SIG-M5 treated with dmso at 0.1 percent for 504 hours (cell line): ENCODE measurements around the gene NCAN.
A peak's percentile ranks its signal among the peaks of the same experiment; 100 is the strongest.
"Not testable (repeated sequence)": the region's sequence is repeated elsewhere in the genome, so short reads cannot be mapped to it uniquely, and the experiment has no call there.

Experiments used
- DNase-seq: peaks from one replicate; lab custom pipeline; 2025; ENCODE audit not compliant: unreplicated experiment; lab: John Stamatoyannopoulos, UW

The NCAN gene

DNA sequence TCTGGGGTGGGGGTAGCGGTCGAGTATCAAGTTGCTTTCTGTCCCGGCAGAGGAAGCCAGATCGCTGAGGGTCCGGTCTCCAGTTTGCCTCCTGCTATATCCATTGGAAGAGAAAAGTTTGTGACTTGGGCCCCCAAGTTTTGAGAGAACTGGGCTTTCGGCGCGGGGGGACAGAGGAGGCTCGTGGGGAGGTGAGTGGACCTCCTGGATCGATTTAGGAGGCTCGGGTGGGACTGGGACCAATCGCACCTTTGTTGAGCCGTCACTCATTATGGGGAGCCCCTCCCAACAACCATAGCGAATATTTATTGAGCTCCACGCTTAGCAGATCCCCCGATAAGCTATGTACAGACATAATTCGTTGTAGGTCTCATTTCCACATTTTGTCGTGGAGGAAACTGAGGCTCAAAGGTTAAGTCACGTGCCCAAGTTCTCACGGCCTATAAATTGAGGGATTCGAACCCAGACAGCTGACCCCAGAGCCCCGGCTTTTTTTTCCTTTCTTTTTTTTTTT, 18.8 kb upstream of the NCAN start:
- DNase-seq, result no peak

DNA sequence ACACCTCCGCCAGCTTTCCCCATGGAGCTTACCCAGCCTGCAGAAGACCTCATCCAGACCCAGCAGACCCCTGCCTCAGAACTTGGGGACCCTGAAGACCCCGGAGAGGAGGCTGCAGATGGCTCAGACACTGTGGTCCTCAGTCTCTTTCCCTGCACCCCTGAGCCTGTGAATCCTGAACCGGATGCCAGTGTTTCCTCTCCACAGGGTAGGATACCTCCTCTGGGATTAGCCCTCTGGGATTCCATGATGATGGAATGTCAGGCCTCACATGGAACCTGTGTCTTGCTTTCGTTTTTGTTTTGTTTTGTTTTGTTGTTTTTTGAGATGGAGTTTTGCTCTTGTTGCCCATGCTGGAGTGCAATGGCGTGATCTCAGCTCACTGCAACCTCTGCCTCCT, 17.8 kb upstream of the NCAN start:
- no peak for DNase-seq

DNA sequence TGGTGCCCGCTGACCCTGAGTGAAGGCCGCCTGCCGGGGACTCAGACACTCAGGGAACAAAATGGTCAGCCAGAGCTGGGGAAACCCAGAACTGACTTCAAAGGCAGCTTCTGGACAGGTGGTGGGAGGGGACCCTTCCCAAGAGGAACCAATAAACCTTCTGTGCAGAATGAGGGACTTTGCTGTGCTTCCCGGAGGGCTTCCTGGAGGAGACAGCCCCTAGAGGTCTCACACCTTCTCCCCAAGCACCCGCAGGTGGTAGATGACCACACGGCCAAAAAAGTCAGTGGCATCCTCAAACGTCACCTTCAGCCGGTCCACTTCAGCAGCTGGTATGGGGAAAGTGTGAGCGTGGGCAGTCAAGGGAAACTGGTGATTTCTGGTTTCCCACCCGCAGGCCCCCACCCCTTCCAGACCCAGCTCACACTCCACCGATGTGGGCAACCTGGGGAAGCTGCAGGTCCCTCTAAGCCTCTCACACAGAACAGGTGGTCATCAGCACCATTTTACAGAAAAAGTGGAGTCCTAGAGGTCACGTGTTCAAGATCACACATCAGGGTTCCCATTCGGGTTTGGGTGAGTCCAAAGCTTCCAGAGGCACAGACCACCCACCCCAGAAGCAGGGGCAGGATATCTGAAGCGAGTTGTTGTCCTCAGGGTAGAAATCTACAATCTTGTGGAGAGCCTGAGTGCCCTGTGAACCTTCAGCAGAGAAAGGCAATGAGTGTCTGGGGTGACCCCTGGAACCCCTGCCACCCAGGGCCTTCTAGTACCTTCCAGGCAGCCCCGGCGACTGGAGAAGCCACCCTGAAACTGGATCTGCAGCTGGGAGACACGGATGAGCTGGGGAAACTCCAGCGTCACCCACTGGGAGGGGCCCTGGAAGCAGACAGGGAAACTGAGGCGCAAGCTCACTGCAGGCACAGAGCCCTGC, 9.8 kb upstream of the NCAN start:
- no peak for DNase-seq

DNA sequence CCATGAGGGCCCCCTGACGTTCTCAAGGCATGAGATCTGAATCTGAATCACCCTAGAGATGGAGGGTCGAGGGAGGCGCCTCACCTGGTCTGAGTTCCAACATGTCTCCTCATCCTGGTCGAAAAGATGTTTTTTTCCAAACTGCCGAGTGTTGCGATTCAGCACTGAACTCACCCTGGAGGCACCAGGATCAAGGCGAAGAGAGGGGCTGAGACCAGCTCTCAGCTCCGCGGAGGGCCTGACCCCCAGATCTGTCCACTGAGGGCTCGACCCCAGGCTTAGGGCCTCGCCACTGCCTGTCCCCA, 9.1 kb upstream of the NCAN start:
- no peak for DNase-seq

DNA sequence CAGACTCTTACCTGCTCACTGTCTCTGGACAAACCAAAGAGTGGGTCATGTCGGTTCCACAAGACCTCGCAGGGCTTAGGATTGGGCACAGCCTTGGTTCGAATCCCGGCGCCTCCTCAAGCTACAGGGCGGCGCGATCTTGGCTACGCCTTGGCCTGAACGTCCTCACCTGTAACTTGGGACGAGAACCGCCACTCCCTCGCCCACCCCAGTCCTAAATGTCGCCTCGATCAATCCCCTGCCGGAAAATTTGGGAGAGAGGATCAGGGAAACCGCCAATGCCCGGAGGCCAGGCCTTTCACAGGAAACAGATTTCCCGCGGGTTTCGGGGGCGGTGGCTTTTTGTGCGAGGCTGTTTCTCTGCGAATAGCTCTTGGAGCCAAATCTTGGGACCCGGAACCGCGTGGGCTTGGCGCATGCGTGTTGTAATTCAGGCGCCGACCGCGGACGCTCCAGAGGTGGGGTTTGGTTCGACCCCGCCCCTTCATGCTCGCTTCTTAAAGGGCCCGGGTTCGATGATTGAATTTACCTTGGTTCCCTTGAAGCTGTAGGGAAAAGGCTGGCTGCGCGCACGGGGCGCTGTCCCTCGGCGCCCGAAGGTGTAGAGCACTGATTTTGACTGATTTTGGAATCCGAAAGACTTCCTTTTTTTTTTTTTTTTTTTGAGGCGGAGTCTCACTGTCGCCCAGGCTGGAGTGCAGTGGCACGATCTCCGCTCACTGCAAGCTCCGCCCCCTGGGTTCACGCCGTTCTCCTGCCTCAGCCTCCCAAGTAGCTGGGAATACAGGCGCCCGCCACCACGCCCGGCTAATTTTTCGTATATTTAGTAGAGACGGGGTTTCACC, 8.5 kb upstream of the NCAN start, which contains the start of gene NR2C2AP:
TSS of gene NR2C2AP (minus strand) at position 403 of the 845 bp plus-strand sequence. CDS start at position 49, 354 bp downstream.
- peak; percentile 88 for DNase-seq

DNA sequence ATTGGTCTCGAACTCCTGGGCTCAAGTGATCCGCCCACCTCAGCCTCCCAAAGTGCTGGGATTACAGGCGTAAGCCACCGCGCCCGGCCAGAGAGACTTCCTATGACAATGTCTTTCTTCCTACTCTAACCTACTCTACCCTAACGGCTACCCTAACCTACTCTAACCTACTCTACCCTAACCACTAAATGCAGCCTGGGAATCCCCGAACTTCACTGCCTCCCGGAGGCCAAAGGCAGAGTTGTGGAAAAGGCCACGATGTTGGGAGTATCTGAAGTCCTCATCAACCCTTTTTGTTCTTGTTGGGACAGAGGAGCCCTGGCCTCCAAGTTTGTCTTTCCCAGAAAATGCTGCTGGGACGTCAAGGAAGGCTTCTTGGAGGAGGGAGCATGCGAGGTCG, 7.6 kb upstream of the NCAN start:
- peak; percentile 11 for DNase-seq

DNA sequence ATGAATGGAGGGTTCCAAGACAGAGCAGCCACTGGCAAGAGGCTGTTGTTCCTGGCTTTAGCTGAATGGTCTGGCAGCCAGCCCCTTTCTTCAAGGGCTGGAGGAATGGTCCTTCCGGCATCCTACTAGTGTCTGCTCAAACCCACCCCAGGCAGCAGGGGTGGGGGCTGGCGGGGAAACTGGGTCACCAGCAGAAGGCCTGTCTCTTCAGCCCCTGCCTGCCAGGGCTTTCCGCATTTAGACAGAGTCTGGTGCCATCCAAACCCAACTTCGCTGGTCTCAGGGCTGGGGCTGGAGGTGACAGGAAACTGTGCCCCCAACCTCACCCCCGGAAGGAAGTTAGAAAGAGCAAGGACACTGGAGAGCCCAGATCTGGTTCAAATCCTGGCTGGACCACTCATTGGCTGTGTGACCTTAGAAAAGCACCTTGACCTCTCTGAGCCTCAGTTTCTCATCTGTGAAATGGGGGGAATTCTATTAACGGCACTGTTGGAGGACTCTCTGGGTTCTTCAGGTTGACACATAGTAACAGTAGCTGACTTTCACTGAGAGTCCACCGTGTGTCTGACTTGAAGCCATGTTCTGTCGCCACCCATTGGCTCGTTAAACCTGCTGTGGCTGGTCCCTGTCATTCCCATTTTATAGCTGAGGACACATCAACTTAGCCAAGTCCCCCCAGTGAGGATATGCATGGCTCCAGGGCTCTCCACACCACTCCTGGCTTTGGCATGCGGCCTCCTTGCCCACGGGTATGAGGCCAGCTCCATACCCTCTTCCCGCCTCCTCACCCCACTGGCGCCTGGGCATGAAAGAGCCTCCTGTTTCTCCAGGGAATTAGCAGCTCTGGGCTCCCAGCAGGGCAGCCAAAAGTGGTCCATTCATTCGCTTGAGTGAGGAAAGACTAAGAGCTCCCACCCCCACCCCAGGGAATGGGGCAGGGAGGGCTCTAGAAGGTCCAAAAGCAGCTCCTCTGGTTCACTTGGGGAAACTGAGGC, 6.0 kb upstream of the NCAN start:
- DNase-seq, result no peak

DNA sequence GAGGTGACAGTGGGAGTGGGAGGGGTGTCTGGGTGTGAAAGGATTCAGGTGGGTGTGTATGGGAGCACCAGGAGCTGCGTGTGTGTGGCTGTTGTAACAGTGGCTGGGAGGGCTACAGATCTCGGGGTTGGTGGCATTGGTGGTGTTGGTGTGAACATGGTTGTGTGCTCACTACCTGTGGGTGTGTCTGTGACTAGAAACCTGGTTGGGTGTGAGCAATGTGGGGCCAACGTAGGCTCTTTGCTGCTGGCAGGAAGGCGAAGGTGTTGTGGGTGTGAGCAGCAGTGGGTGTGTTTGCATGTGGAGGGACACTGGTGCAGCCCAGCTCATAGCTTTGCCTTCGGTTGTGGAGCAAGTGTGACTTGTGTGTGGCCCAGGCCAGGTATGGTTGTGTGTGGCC, 4.8 kb upstream of the NCAN start:
- DNase-seq, result no peak

DNA sequence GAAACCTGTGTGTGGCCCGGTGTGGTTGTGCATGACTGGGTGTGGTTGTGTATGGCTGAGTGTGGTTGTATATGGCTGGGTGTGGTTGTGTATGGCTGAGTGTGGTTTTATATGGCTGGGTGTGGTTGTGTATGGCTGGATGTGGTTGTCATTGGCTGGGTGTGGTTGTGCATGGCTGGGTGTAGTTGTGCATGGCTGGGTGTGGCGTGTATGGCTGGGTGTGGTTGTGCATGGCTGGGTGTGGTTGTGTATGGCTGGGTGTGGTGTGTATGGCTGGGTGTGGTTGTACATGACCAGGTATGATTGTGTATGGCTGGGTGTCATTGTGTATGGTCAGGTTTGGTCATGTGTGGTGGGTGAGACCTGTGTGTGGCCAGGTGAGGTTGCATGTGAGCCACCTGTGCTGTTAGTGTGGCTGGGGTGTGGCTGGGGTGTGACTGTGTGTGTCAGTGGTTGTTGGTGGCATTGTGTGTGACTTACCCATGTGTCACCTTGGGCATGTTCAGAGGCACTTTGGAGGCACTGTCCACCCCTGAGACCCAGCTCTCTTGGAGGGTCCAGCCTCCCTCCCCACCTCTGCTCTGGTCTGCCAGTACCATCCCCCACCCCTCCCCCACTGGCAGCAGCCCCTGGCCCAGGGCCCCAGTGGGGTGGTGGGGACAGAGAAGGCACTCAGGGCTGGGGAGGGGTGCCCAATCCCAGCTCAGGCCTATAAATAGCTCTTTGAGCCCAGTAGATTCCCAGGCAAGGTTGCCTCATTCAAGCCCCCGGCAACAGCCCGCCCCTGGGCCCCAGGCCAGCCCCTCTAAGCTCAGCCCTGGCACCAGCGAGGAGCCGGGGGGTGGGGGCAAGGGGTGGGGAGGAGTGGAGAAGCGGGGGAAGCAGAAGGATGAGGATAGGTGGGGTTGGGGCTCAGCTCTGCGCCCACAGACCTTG, 3.9 kb upstream of the NCAN start:
- DNase-seq, result no peak

DNA sequence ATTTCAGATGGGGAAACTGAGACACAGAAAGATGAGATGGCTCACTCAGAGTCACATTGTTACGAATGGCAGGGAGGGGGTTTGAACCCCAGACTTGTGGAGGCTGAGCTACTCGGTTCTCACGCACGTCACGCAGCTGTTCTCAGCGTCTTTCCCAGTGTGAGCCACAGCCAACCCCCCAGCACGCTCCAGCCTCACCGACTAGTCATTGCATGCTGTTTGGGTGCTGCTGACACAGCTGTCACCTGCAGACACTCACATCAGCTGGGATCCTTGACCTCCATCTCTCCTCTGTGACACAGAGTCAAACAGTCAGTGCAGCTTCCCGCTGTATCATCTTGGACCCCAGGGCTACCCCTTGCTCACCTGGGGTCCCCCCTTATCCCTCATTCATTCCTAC, 2.4 kb upstream of the NCAN start:
- no peak for DNase-seq

DNA sequence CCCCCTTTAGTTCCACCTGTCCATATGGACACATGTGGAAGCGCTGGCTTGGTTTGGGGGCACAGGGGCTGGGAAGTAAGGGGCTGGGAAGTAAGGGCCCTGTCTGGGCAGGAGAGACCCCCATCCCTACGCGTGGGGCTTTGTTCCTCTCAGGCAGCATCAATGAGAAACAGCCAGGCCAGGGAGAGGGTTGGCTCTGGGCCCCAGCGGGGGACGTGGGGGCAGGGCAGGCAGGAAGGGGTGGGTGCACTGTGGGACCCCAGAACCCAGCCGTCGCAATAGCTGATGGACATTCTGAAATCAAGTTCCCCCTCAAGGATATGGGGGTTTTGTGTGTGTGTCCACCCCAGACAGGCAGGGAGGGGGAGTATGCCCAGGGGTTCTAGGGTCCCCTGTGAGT, 1.2 kb downstream of the NCAN start:
- no peak for DNase-seq

DNA sequence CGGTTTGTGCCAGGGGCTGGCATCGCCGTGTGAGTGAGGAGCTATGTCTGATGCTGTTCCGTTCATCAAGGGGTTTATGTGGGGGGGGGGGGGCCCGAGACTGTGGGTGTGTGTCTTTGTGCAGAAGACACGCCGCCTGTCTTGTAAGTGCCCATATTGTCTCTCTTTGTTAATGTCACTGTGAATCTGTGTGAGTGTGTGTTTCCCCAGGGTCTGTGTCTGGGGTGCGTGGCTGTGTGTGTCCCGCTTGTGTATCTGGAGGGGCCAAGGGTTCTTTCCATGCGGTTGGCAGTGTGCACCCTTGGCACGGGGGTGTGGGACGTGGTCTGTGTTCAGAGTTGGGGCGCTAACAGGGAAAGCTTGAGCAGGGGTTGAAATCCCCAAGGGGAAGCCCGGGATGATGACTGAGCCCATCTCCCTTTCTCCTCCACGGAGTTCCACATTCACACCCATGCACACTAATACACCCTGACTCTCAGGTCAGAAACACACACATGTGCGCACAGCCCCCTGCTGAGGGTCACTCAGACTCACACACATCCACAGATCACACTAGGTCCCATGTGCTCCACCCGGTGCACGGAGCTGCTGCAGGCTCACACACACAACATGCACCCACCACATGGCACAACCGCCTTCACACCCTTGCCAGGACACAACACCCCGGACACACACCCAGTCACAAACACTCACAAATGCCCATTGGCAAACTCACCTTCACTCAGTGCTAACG, 1.8 kb downstream of the NCAN start:
- no peak for DNase-seq

DNA sequence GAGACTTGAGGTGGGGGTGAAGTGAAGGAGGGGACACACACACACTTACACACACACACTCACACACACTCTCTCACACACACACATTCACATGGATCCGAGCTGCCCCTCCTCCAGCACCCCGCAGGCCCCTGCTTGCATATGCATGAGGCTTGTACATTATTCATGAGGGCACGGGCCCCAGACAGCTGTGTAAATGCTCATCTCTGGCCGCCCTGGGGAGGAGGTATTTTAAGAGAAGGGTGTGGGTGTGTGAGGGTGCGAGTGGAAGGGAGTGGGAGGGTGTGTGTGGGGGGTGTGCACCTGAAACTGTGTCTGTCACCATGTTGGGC, 2.4 kb downstream of the NCAN start:
- no peak for DNase-seq

DNA sequence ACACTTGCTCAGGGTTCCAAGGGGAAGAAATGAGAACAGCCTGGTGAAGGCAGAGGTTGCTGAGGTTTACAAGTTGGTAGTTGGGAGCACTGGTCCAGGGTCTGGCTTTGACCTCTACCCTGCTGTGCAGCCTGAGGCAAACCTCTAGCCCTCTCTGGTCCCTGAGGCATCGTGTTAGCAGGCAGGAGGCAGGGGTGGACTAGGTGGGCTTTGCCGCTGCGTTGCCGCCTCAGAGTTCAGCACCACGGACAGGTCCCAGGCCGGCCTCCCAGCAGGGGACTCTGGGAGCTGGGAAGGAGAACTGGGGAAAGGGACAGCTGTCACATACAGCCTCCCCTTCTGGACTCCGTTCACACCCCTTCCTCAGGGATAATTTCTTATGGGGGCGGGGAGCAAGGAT, 3.1 kb downstream of the NCAN start:
- peak; percentile 20 for DNase-seq

DNA sequence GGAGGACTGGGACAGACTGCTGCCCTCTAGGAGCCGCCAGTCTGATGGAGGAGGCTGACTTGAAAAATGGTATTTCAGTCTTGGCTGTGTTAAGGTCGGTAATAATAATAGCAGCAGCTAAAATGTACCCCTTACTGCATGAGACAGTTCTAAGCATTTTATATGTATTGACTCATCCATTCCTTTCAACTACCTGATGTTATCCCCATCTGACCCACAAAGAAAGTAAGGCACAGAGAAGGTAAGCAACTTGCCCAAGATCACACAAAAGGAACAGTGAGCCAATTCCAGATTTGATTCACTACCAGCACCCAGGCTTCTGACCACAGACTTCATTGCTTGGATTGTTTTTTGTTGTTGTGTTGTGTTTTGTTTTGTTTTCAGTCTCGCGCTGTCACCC, 4.0 kb downstream of the NCAN start:
- DNase-seq, result no peak

DNA sequence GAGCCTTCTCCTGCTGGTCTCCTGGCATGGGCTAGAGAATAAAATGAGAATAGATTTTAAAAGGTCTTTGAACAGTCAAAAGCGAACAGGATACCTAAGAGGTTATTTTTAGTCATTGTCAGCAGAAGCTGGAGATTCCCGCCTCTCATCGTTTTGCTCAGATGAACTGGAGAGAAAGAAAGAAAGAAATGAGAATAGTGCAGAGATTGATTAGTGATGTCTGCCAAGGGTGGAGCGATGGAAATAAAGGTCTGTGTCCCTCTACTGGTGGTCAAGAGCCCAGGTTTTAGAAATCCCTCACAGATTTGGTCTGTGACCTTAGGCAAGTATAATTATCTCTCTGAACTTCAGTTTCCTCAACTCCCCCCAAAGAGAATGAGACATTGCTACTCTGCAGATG, 5.3 kb downstream of the NCAN start:
- no peak for DNase-seq

DNA sequence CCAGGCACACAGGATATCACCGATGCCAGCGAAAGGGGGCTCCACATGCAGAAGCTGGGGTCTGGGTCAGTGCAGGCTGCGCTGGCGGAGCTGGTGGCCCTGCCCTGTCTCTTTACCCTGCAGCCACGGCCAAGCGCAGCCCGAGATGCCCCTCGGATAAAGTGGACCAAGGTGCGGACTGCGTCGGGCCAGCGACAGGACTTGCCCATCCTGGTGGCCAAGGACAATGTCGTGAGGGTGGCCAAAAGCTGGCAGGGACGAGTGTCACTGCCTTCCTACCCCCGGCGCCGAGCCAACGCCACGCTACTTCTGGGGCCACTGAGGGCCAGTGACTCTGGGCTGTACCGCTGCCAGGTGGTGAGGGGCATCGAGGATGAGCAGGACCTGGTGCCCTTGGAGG, 7.2 kb downstream of the NCAN start:
- no peak for DNase-seq

DNA sequence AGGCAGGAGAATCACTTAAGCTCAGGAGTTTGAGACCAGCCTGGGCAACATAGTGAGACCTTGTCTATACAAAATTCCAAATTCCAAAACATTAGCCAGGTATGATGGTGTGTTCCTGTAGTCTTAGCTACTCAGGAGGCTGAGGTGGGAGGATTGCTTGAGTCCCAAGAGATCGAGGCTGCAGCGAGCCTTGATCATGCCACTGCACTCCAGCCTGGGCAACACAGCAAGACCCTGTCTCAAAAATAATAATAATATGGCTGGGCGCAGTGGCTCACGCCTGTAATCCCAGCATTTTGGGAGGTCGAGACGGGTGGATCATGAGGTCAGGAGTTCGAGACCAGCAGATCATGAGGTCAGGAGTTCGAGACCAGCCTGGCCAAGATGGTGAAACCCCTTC, 9.2 kb downstream of the NCAN start:
- DNase-seq, result not testable (repeated sequence)

DNA sequence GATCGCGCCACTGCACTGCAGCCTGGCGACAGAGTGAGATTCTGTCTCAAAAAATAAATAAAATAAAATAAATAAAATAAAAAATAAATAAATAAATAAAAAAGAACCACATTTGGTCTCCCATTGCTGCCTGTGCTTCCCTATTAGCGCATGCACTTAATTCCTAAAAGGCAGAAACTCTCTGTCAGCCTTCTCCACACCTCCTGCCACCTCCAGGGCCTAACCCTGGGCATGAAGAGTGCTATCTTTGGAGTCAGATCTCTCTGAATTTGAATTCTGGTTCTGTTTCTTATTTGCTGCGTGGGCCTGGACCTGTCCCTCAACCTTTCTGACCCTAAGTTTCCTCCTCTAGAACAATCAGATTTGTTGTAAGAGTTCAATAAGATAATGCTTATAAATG, 11.3 kb downstream of the NCAN start:
- DNase-seq, result no peak
